Astrocyte (in vitro differentiated cells and primary cell): ENCODE results near the gene ZNF570.

ENCODE experiments used
- EZH2 ChIP-seq: IDR thresholded peaks from 2 replicates; pipeline ENCODE4 v1.6.1; 2012; ENCODE audit warnings: mild to moderate bottlenecking, low read length, inconsistent platforms; ENCODE audit not compliant: insufficient read depth
- TF ChIP-seq, protein P1 (sequence below): IDR thresholded peaks from 2 replicates; pipeline ENCODE4 v1.5.1; 2011; ENCODE audit warnings: low read depth, mild to moderate bottlenecking, inconsistent platforms, low read length, moderate library complexity; ENCODE audit not compliant: insufficient read depth

DNA sequence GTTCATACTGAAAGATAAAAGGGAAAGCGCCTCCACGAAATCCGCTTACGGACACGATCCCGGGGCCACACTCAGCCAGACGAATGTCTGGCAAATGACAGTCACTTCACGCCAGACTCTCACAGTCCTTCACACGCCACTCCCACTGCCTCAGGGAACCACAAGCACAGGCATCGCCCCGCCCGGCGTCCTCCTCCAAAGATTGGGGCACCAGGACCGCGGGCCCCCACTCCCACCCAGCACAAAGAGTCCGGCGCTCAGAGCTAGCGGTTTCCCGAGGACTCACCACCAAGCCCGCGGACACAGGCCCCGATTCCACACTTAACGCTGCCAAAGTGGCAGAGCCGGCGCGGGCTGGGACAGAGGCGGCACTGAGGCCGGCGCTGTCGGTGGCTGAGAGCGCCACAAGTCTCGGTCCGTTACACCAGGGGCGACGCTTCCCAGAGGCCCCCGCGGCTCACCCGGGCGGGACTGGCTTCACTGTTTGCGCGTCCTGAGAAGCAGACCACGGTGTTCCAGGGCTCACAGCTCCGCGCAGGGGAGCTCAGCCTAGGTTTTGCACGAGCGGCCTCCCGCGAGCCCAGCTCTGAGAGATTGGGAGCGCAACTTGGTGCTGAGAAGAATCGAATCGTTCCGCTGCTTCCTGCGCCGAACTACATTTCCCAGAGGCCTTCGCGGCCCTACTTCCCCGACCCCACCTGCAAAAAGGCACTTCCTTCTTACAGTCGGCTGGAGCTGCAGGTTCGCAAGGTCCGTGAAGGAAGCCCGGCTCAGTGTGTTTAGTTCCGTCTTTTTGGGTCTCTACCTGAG, 2.2 kb upstream of the ZNF570 start, which contains the start of gene ZNF569:
- no peak for TF ChIP-seq EZH2
- TF ChIP-seq, protein P1, sequence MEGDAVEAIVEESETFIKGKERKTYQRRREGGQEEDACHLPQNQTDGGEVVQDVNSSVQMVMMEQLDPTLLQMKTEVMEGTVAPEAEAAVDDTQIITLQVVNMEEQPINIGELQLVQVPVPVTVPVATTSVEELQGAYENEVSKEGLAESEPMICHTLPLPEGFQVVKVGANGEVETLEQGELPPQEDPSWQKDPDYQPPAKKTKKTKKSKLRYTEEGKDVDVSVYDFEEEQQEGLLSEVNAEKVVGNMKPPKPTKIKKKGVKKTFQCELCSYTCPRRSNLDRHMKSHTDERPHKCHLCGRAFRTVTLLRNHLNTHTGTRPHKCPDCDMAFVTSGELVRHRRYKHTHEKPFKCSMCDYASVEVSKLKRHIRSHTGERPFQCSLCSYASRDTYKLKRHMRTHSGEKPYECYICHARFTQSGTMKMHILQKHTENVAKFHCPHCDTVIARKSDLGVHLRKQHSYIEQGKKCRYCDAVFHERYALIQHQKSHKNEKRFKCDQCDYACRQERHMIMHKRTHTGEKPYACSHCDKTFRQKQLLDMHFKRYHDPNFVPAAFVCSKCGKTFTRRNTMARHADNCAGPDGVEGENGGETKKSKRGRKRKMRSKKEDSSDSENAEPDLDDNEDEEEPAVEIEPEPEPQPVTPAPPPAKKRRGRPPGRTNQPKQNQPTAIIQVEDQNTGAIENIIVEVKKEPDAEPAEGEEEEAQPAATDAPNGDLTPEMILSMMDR: no peak
